GM18873 (cell line): ENCODE data around the gene DUSP21.
"Not testable (repeated sequence)": the region's sequence is repeated elsewhere in the genome, so short reads cannot be mapped to it uniquely, and the experiment has no call there.

Experiments used
- ATAC-seq: cut with Tn5 transposase; IDR thresholded peaks from one replicate; pipeline ENCODE4 v1.9.1; 2021; ENCODE audit warnings: mild to moderate bottlenecking, moderate library complexity, moderate number of reproducible peaks; ENCODE audit not compliant: unreplicated experiment, low FRiP score

The DUSP21 gene

DNA sequence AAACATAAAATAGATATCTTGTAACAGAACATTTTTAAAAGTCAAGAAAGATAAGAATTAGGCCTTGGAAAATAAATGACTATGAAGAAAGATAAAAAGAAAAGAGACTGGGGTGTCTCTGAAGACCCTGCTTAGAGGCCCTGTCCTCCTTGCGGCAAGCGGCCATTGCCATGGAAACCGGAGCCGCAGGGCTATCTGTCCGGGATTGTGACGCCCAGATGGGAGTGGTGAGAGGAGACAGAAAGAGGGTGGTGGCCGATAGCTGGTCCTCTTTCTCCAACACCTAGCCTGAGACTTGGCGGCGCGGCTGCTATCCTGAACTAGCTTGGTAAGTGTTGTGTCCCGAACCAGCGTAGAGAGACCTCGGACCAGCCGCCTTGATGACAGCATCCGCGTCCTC, at the start of gene DUSP21:
Gene DUSP21, plus strand, starts transcription at position 269 of the 400 bp plus-strand sequence. Its CDS starts 112 bp downstream, at position 381.
- ATAC-seq: no peak

DNA sequence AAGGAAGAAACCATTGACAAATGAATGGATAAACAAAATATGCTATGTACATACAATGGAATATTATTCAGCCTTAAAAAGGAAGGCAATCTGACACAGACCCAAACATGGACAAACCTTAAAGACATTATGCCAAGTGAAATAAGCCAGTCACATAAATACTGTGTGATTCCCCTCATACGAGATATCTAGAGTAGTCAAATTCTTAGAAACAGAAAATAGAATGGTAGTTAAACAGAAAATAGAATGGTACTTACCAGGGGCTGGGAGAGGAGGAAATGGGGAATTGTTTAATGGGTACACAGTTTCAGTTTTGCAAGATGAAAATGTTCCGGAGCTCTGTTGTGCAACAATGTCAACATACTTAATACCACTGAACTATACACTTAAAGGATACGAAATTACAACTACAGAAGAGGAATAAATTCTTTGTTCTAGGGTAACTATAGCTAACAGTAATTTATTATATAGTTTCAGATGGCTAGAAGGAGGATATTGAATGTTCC, 47.8 kb upstream of the DUSP21 start:
- ATAC-seq: no peak

GRCh38 chrX:44802613-44803012, 41.2 kb upstream of the DUSP21 start:
- ATAC-seq: no peak

DNA sequence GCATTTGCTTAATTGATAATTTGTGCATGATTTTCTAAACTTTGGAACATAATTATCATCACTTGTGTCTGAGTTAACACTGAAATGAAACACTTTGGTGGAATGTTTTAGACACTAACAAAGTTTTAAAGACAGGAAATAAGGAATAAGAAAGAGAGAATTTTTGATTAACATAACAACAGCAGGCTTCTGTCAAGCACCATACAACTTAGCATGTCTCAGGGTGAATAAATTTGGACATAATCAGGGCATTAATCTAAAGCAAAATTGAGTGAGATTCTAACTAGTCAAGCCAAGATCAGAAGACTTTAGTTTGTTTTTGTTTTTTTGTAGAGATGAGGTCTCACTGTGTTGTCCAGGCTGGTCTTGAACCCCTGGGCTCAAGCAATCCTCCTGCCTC, 28.1 kb upstream of the DUSP21 start:
- no peak for ATAC-seq

DNA sequence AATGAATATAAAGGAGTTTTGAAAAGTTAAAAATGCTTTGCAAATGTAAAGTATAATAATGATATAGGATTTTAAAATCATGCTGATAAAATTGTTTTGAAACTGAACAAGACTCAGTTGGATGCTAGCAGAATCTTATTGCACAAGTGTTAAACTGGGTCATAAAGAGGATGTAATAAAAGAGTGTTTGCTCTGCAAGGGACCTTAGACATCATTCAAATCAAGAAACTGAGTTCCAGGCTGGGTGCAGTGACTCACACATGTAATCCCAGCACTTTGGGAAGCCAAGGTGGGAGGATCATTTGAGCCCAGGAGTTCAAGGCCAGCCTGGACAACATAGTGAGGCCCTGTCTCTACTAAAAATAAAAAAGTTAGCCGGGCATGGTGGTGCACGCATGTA, 27.5 kb upstream of the DUSP21 start:
- ATAC-seq: no peak

DNA sequence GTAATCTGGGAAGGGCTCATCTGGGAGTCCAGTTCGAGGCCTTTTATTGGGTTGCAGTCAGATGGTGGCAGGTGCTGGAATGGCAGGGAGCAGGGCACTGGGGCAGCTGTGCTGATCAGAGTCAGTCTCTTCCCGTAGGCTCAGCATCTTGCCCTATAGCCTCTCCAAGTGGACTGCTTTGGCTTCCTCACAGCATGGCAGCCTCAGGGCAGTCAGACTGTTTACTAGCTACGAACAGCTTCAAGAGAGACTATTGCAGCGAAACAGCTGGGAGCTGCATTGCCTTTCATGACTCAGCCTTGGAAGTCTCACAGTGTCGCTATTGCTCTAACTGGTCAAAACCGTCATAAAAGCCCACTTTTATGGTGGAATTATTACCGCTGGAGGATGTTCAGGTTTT, 26.8 kb upstream of the DUSP21 start:
- ATAC-seq: no peak

GRCh38 chrX:44822601-44823000, 21.2 kb upstream of the DUSP21 start:
- ATAC-seq: no peak

- ATAC-seq: not testable (repeated sequence)
These were observed 20.6 kb upstream of the DUSP21 start for GRCh38 chrX:44823193-44823592.

- ATAC-seq: no peak
These were observed 15.7 kb upstream of the DUSP21 start for GRCh38 chrX:44828008-44828605.

- ATAC-seq: no peak
These were observed 14.0 kb upstream of the DUSP21 start for GRCh38 chrX:44829832-44830231.

GRCh38 chrX:44842550-44843317, 1.1 kb upstream of the DUSP21 start:
- no peak for ATAC-seq

GRCh38 chrX:44843318-44843702, 511 bp upstream of the DUSP21 start:
- no peak for ATAC-seq

GRCh38 chrX:44844204-44844603, 383 bp downstream of the DUSP21 start:
- no peak for ATAC-seq

DNA sequence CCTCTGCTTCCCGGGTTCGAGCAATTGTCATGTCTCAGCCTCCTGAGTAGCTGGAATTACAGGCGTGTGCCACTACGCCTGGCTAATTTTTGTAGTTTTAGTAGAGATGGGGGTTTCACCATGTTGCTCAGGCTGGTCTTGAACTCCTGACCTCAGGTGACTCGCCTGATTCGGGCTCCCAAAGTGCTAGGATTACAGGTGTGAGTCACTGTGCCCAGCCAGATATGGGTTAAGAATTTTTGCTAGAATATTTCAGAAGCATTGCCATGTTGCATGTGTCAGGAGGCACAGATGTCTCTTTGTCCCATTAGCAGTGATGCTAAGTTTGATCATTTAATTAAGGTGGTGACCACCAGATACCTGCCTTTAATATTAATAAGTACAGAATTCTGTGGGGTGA, 7.1 kb downstream of the DUSP21 start:
- ATAC-seq: not testable (repeated sequence)

DNA sequence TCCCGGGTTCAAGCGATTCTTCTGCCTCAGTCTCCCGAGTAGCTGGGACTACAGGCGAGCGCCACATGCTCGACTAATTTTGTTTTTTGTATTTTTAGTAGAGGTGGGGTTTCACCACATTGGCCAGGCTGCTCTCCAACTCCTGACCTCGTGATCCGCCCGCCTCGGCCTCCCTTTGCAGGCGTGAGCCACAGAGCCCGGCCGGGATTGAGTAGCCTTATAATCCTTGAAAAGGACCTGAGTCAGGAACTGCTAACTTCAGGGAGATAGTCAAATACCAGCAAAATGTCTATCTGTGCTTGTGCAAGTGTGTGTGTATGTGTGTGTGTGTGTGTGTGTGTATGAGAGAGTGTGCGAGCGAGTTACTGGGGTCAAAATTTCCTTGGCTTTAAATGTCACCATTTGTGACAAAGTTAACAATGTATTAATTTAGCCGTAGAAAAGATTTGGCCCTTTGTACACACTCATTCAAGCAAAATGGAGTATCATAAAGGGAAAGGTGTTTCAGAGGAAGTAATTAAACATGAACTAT, 27.4 kb downstream of the DUSP21 start:
- ATAC-seq: no peak

DNA sequence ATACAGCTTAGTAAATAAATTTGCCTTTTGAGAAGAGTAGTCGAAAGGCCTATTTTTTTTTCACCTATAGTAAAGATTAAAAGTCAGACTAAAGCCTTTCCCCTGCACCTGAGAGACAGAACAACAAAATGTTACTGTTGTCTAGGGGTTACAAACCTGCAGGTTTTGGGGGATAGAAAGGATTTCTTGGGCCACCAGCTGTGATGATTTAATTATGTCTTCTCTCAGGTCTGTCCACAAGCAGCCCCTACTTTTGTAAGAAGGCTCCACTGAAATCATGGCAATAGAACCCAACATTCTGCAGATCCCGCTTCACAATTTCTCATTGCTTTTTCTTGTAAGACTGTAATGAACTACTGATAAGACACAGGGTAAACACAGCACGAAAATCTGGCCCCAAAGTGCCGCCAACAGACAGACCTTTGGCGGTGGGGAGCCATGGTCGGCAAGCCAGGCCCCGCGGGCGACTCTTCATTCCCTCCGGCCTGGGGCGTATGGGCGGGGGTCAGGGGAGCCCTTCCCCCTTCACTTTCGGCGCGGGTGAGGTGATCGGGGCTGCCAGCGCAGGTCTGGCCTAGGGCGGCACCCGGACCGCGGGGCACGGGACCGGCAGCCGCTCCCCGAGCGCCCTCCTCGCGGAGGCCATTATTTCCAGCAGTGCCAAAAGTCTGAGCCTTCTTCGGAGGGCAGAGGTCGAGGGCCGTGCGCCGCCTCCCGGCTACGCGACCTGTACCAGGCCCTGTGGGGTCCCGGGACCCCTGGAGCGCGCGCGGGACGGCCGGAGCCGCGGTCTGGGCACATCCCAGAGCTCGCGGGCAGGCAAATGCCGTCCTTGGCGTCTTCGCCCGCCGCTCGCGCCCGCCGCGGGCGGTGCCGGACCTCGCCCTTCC, 28.4 kb downstream of the DUSP21 start:
- peak; percentile 23 for ATAC-seq

GRCh38 chrX:44872821-44873414, 29.1 kb downstream of the DUSP21 start, which contains the start of gene KDM6A:
TSS of gene KDM6A (plus strand) at chrX:44873188. CDS start at chrX:44873552, 364 bp downstream.
- peak; percentile 89 for ATAC-seq

GRCh38 chrX:44873415-44874276, 29.8 kb downstream of the DUSP21 start:
- ATAC-seq: no peak
